ENCODE data around the gene TIMM10.

TIMM10 gene

GRCh38 chr11:57497303-57498247 lies 33.0 kb downstream of the TIMM10 start:
- peak in 1 of 2 experiments; percentile 28 for DNase-seq (ENCODE audit: low read depth in 1 of 2, low spot score in 1 of 2)
- H3K27me3 ChIP-seq (ENCODE audit: insufficient read depth, poor library complexity, severe bottlenecking): no peaks in the 10 kb centered on the region
- no peak for TF ChIP-seq REST (IDR thresholded peaks at IDR 0.05; ENCODE audit: insufficient replicate concordance, low read depth)
- TF ChIP-seq GABPA (IDR thresholded peaks at IDR 0.05; ENCODE audit: low read depth): no peak
- peak; percentile 44; the same call in 1 of the 2 replicates for TF ChIP-seq SPI1 (IDR thresholded peaks at IDR 0.05; ENCODE audit: borderline replicate concordance, low read depth)
- no peak for TF ChIP-seq CTCF (IDR thresholded peaks at IDR 0.05; ENCODE audit: insufficient read depth, low read length)
- TF ChIP-seq POLR2AphosphoS5 (IDR thresholded peaks at IDR 0.05; ENCODE audit: low read depth): no peak
- H3K27ac ChIP-seq (replicated peaks): no peak overlapping the region
- no peak overlapping the region for H3K4me3 ChIP-seq (replicated peaks; ENCODE audit: insufficient read depth, low read length)

- no peak for DNase-seq (ENCODE audit: low read depth in 1 of 2, low spot score in 1 of 2)
- H3K27ac ChIP-seq (replicated peaks): no peak overlapping the region
- no peaks in the 10 kb centered on the region for H3K27me3 ChIP-seq (ENCODE audit: insufficient read depth, poor library complexity, severe bottlenecking)
- no peak overlapping the region for H3K4me3 ChIP-seq (replicated peaks; ENCODE audit: insufficient read depth, low read length)
- TF ChIP-seq GABPA (IDR thresholded peaks at IDR 0.05; ENCODE audit: low read depth) (no peak), POLR2AphosphoS5 (IDR thresholded peaks at IDR 0.05; ENCODE audit: low read depth) (0 out of 2 replicates have a peak, but pooled peaks have one; percentile 9)
These were observed 34.3 kb downstream of the TIMM10 start for GRCh38 chr11:57496109-57496820.

GRCh38 chr11:57493507-57494503 lies 36.7 kb downstream of the TIMM10 start:
- DNase-seq (ENCODE audit: low read depth in 1 of 2, low spot score in 1 of 2): peak in 1 of 2 experiments; percentile 48

More at GRCh38 chr11:57493507-57494503, 36.7 kb downstream of the TIMM10 start:
- Histone ChIP-seq H3K27me3 (ENCODE audit: insufficient read depth, poor library complexity, severe bottlenecking) (no peaks in the 10 kb centered on the region), H3K4me3 (replicated peaks; ENCODE audit: insufficient read depth, low read length) (no peak overlapping the region), H3K27ac (replicated peaks) (peak overlapping the region; percentile 54)
- TF ChIP-seq POLR2AphosphoS5 (IDR thresholded peaks at IDR 0.05; ENCODE audit: low read depth): peak; percentile 24; the same call in 1 of the 2 replicates
- TF ChIP-seq SPI1 (IDR thresholded peaks at IDR 0.05; ENCODE audit: borderline replicate concordance, low read depth): no peak
- TF ChIP-seq CTCF (IDR thresholded peaks at IDR 0.05; ENCODE audit: insufficient read depth, low read length): peak; percentile 83
- no peak for TF ChIP-seq REST (IDR thresholded peaks at IDR 0.05; ENCODE audit: insufficient replicate concordance, low read depth)
- no peak for TF ChIP-seq GABPA (IDR thresholded peaks at IDR 0.05; ENCODE audit: low read depth)

Measured in HL-60 (cell line).